Measurements from ENCODE around the gene DAGLA. TPM values are rescaled to one million over a fixed set of nuclear protein-coding genes. Genes with fewer than 3 reads are reported as not detected.

DAGLA gene
- total and polyA plus RNA-seq, 2 of the 13 experiments (the other 11 are each of a cell fraction or from before 2014, with no cell fraction given) = 2.6 to 3.9 TPM

DNA sequence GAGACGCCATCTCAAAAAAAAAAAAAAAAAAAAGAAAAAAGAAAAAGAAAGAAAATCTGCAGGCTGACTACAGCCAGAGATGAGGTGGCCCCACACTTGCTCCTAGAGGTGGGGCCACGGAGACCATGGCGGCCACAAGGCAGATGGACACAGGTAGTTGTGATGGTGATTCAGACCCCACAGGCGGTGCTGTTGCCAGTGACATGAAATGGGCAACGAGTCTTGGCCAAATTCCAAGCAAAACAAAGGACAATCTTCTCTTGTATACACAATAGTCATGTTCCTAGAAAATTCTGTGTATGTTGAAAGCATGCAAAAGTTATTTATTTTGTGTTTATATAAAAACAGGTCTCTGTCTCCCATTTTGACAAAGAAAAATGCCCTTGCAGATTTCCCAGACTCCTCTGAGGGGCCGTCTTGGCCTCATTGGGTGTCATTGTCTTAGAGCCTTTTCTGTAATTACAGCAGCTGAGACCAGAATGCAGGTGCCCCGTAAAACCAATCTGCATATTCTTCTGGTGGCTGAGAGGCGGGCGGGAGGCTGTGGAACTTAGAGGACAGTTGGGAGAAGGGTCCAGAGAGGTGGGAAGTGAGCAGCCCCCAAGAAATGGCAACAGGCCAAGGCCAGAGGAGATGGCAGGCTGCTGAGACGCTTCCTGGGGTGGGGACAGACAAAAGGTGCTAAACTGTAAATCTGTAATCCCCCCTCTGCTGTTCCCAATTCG lies 22.5 kb upstream of the DAGLA start (continued):
- TF ChIP-seq, protein P1, sequence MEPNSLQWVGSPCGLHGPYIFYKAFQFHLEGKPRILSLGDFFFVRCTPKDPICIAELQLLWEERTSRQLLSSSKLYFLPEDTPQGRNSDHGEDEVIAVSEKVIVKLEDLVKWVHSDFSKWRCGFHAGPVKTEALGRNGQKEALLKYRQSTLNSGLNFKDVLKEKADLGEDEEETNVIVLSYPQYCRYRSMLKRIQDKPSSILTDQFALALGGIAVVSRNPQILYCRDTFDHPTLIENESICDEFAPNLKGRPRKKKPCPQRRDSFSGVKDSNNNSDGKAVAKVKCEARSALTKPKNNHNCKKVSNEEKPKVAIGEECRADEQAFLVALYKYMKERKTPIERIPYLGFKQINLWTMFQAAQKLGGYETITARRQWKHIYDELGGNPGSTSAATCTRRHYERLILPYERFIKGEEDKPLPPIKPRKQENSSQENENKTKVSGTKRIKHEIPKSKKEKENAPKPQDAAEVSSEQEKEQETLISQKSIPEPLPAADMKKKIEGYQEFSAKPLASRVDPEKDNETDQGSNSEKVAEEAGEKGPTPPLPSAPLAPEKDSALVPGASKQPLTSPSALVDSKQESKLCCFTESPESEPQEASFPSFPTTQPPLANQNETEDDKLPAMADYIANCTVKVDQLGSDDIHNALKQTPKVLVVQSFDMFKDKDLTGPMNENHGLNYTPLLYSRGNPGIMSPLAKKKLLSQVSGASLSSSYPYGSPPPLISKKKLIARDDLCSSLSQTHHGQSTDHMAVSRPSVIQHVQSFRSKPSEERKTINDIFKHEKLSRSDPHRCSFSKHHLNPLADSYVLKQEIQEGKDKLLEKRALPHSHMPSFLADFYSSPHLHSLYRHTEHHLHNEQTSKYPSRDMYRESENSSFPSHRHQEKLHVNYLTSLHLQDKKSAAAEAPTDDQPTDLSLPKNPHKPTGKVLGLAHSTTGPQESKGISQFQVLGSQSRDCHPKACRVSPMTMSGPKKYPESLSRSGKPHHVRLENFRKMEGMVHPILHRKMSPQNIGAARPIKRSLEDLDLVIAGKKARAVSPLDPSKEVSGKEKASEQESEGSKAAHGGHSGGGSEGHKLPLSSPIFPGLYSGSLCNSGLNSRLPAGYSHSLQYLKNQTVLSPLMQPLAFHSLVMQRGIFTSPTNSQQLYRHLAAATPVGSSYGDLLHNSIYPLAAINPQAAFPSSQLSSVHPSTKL (CRISPR knock-in tag; IDR thresholded peaks at IDR 0.05) = peak; percentile 43; the same call in 1 of the 2 replicates
- TF ChIP-seq ZNF331 (CRISPR knock-in tag; IDR thresholded peaks at IDR 0.05) (no peak), NONO (IDR thresholded peaks at IDR 0.05) (no peak), NONO (CRISPR knock-in tag; conservative IDR thresholded peaks at IDR 0.05) (no peak), CTCF (CRISPR knock-in tag; IDR thresholded peaks at IDR 0.05) (peak; percentile 54), ZBTB42 (CRISPR knock-in tag; IDR thresholded peaks at IDR 0.05) (no peak), SALL1 (CRISPR knock-in tag; IDR thresholded peaks at IDR 0.05) (peak; percentile 28; the same call in 1 of the 2 replicates), SSRP1 (CRISPR knock-in tag; IDR thresholded peaks at IDR 0.05) (no peak), SOX6 (IDR thresholded peaks at IDR 0.05) (no peak), SOX6 (CRISPR knock-in tag; IDR thresholded peaks at IDR 0.05) (peak; percentile 17; the same call in 1 of the 2 replicates), SOX5 (CRISPR knock-in tag; IDR thresholded peaks at IDR 0.05; ENCODE audit: borderline replicate concordance) (peak; percentile 66; the same call in 1 of the 2 replicates), KLF12 (CRISPR knock-in tag; IDR thresholded peaks at IDR 0.05; ENCODE audit: borderline replicate concordance) (no peak), FOXA3 (CRISPR knock-in tag; IDR thresholded peaks at IDR 0.05) (0 out of 2 replicates have a peak, but pooled peaks have one; percentile 43), ZNF510 (CRISPR knock-in tag; IDR thresholded peaks at IDR 0.05; ENCODE audit: low read depth) (no peak), ZNF83 (CRISPR knock-in tag; IDR thresholded peaks at IDR 0.05; ENCODE audit: borderline replicate concordance) (no peak), ZNF138 (CRISPR knock-in tag; IDR thresholded peaks at IDR 0.05; ENCODE audit: low read depth) (no peak), SIX4 (CRISPR knock-in tag; IDR thresholded peaks at IDR 0.05) (no peak)
- TF ChIP-seq, protein P2, sequence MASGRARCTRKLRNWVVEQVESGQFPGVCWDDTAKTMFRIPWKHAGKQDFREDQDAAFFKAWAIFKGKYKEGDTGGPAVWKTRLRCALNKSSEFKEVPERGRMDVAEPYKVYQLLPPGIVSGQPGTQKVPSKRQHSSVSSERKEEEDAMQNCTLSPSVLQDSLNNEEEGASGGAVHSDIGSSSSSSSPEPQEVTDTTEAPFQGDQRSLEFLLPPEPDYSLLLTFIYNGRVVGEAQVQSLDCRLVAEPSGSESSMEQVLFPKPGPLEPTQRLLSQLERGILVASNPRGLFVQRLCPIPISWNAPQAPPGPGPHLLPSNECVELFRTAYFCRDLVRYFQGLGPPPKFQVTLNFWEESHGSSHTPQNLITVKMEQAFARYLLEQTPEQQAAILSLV (CRISPR knock-in tag; IDR thresholded peaks at IDR 0.05; ENCODE audit: borderline replicate concordance) = no peak
- TF ChIP-seq, protein P3, sequence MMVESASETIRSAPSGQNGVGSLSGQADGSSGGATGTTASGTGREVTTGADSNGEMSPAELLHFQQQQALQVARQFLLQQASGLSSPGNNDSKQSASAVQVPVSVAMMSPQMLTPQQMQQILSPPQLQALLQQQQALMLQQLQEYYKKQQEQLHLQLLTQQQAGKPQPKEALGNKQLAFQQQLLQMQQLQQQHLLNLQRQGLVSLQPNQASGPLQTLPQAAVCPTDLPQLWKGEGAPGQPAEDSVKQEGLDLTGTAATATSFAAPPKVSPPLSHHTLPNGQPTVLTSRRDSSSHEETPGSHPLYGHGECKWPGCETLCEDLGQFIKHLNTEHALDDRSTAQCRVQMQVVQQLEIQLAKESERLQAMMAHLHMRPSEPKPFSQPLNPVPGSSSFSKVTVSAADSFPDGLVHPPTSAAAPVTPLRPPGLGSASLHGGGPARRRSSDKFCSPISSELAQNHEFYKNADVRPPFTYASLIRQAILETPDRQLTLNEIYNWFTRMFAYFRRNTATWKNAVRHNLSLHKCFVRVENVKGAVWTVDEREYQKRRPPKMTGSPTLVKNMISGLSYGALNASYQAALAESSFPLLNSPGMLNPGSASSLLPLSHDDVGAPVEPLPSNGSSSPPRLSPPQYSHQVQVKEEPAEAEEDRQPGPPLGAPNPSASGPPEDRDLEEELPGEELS (CRISPR knock-in tag; IDR thresholded peaks at IDR 0.05) = no peak
- TF ChIP-seq, protein P4, sequence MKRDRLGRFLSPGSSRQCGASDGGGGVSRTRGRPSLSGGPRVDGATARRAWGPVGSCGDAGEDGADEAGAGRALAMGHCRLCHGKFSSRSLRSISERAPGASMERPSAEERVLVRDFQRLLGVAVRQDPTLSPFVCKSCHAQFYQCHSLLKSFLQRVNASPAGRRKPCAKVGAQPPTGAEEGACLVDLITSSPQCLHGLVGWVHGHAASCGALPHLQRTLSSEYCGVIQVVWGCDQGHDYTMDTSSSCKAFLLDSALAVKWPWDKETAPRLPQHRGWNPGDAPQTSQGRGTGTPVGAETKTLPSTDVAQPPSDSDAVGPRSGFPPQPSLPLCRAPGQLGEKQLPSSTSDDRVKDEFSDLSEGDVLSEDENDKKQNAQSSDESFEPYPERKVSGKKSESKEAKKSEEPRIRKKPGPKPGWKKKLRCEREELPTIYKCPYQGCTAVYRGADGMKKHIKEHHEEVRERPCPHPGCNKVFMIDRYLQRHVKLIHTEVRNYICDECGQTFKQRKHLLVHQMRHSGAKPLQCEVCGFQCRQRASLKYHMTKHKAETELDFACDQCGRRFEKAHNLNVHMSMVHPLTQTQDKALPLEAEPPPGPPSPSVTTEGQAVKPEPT (CRISPR knock-in tag; IDR thresholded peaks at IDR 0.05; ENCODE audit: low read depth) = no peak
